Breast epithelium (tissue), 4 donors: ENCODE data around the gene HDAC8. TPM values are rescaled to one million over a fixed set of nuclear protein-coding genes. Genes with fewer than 3 reads are reported as not detected.

ENCODE experiments used
- DNase-seq, 2 donors: peaks; one replicate each; pipeline ENCODE4 v3.0.0-alpha.2; 2019; ENCODE audit warnings: low spot score in 2 of 2
- H3K27ac ChIP-seq, 2 donors: fragments of 200-600 bp; sonication (generic) in 1 of 2; one replicate each; pipeline ENCODE4 v1.5.1; 2016 to 2019; ENCODE audit warnings: mild to moderate bottlenecking in 1 of 2
- H3K27me3 ChIP-seq, 2 donors: fragments of 200-600 bp; sonication (generic) in 1 of 2; one replicate each; pipeline versions ENCODE4 v1.5.1 to v1.6.0; 2017 to 2019; ENCODE audit warnings: control low read depth in 1 of 2, mild to moderate bottlenecking in 1 of 2
- H3K36me3 ChIP-seq: fragments of 200-600 bp; one replicate; pipeline ENCODE4 v1.5.1; 2019
- H3K4me1 ChIP-seq, 2 donors: fragments of 200-600 bp; sonication (generic); one replicate each; pipeline ENCODE4 v1.5.1; 2016 to 2019; ENCODE audit warnings: control low read depth in 1 of 2
- H3K4me3 ChIP-seq, 3 donors: fragments of 200-600 bp; sonication (generic); 1 replicate in 2 of 3; 2 replicates in 1 of 3; pipeline ENCODE4 v1.5.1; 2016 to 2019; ENCODE audit warnings: mild to moderate bottlenecking in 3 of 3, moderate library complexity in 2 of 3
- H3K9me3 ChIP-seq, 2 donors: fragments of 200-600 bp; sonication (generic) in 1 of 2; one replicate each; pipeline ENCODE4 v1.5.1; 2016 to 2019; ENCODE audit warnings: control low read depth in 1 of 2
- CTCF ChIP-seq, 3 donors: fragments of 450-650 bp; IDR thresholded peaks; one replicate each; pipeline ENCODE4 v1.5.1; 2016 to 2017; ENCODE audit warnings: antibody characterized with exemption in 3 of 3, mild to moderate bottlenecking in 3 of 3, moderate library complexity in 3 of 3
- POLR2A ChIP-seq: fragments of 450-650 bp; IDR thresholded peaks from one replicate; pipeline ENCODE4 v1.6.1; 2016; ENCODE audit warnings: antibody characterized with exemption, mild to moderate bottlenecking, moderate library complexity
- POLR2AphosphoS5 ChIP-seq, 3 donors: sonication (generic); formaldehyde crosslinking; IDR thresholded peaks; one replicate each; pipeline ENCODE4 v1.6.1; 2017; ENCODE audit warnings: antibody characterized with exemption in 3 of 3
- intact Hi-C: fragments of 100-400 bp; cut with DNase I; formaldehyde crosslinking; loops from one replicate; pipeline ENCODE4 v1.15.1; 2023; ENCODE audit warnings: low total_unique reads
- total RNA-seq, 3 donors: library from RNA; depleted of rRNA; stranded (reverse); fragments of >200 nt; gene quantifications; one replicate each; pipeline ENCODE4 v1.1.0, GENCODE V29; 2016

Gene HDAC8
- total RNA-seq, 3 donors from 2014 or later: 29.1 to 62.6 (median 51.5) TPM

- Histone ChIP-seq H3K4me1 (no peaks in the 10 kb centered on the region), H3K27ac (no peak overlapping the region)
Measured at GRCh38 chrX:72358313-72358712, 214.3 kb downstream of the HDAC8 start.

GRCh38 chrX:72352786-72353185 is 219.9 kb downstream of the HDAC8 start:
- intact Hi-C loops: no loop called here
- no peak for TF ChIP-seq CTCF (IDR thresholded peaks at IDR 0.05)
- no peak for TF ChIP-seq POLR2AphosphoS5 (IDR thresholded peaks at IDR 0.05)

More at GRCh38 chrX:72358313-72358712, 214.3 kb downstream of the HDAC8 start:
- intact Hi-C loops: no loop called here
- DNase-seq: no peak
- TF ChIP-seq POLR2A (no peak), POLR2AphosphoS5 (IDR thresholded peaks at IDR 0.05) (no peak), CTCF (IDR thresholded peaks at IDR 0.05) (no peak)
- no peak overlapping the region for H3K4me3 ChIP-seq
- no peaks in the 10 kb centered on the region for H3K9me3 ChIP-seq
- no peaks in the 10 kb centered on the region for H3K36me3 ChIP-seq
- H3K27me3 ChIP-seq: peaks cover 0 to 57% of the 10 kb centered on the region in 2 donors

DNA sequence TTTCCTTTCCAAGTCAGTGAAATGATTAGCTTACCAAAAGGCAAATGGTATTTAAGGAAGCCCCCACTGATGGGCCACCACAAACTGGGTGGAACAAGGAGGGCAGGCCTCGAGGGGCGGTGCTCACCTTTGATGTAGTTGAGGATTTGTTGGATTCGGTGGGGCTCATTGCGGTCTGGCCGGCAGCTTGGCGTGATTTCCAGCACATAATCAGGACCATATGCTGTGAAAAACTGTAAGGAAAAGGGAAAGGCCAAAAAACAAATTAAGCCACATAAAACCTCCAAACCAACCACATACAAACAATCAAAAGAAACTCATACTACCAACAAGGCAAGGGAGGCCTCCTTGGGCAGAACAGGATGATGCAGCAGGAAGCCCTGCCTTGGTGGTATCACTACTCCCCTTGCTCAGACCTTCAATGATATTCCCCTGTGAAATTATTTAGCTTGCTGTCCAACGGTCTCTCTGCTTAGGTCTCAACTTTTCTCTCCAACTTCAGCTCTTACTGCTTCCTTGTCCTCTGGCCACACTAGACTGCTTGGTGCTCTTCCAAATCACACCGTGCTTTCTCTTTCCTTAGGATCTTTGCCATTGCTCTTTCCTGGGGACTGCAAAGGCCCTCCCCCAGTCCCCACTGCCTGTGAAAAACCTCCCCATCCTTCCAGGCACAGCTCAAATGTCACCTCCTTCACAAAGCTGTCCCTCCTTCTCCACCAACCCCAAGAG is 220.9 kb downstream of the HDAC8 start:
- Histone ChIP-seq H3K4me1 (peaks cover 0 to 4% of the 10 kb centered on the region in 2 donors), H3K9me3 (no peaks in the 10 kb centered on the region), H3K27ac (no peak overlapping the region), H3K4me3 (no peak overlapping the region), H3K36me3 (no peaks in the 10 kb centered on the region), H3K27me3 (peaks cover 0 to 81% of the 10 kb centered on the region in 2 donors)
- TF ChIP-seq POLR2A (no peak), CTCF (IDR thresholded peaks at IDR 0.05) (no peak), POLR2AphosphoS5 (IDR thresholded peaks at IDR 0.05) (no peak)
- intact Hi-C loops: no loop called here
- no peak for DNase-seq

More at GRCh38 chrX:72352786-72353185, 219.9 kb downstream of the HDAC8 start:
- H3K4me1 ChIP-seq: peaks cover 0 to 4% of the 10 kb centered on the region in 2 donors
- no peaks in the 10 kb centered on the region for H3K9me3 ChIP-seq
- no peak overlapping the region for H3K4me3 ChIP-seq
- no peaks in the 10 kb centered on the region for H3K36me3 ChIP-seq
- peaks cover 0 to 80% of the 10 kb centered on the region in 2 donors for H3K27me3 ChIP-seq
- H3K27ac ChIP-seq: no peak overlapping the region
- no peak for DNase-seq

DNA sequence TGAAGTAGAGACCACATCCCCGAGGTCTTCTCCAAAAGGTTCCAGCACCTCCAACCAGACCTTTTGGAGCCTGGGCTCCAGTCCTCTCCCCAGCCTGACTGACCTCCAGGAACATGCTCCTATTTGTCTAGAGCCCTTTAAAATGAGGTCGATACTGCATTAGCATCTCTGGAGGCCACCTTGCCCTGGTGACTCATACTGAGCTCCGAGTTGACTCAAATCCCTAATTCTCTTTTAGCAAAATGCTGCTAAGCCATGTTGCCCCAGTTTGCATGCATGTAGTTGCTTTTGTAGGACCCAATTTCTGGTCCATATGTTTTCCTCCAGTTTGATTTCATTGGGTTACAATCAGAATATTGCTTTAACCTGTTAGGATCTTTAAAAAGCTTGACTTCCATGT is 223.5 kb downstream of the HDAC8 start:
- DNase-seq: no peak
- no peaks in the 10 kb centered on the region for H3K9me3 ChIP-seq
- TF ChIP-seq CTCF (IDR thresholded peaks at IDR 0.05): no peak
- TF ChIP-seq POLR2AphosphoS5 (IDR thresholded peaks at IDR 0.05): no peak
- TF ChIP-seq POLR2A: no peak
- no peak overlapping the region for H3K27ac ChIP-seq
- peaks cover 0 to 73% of the 10 kb centered on the region in 2 donors for H3K27me3 ChIP-seq
- peaks cover 0 to 4% of the 10 kb centered on the region in 2 donors for H3K4me1 ChIP-seq
- intact Hi-C loops: no loop called here
- no peak overlapping the region for H3K4me3 ChIP-seq
- H3K36me3 ChIP-seq: no peaks in the 10 kb centered on the region

DNA sequence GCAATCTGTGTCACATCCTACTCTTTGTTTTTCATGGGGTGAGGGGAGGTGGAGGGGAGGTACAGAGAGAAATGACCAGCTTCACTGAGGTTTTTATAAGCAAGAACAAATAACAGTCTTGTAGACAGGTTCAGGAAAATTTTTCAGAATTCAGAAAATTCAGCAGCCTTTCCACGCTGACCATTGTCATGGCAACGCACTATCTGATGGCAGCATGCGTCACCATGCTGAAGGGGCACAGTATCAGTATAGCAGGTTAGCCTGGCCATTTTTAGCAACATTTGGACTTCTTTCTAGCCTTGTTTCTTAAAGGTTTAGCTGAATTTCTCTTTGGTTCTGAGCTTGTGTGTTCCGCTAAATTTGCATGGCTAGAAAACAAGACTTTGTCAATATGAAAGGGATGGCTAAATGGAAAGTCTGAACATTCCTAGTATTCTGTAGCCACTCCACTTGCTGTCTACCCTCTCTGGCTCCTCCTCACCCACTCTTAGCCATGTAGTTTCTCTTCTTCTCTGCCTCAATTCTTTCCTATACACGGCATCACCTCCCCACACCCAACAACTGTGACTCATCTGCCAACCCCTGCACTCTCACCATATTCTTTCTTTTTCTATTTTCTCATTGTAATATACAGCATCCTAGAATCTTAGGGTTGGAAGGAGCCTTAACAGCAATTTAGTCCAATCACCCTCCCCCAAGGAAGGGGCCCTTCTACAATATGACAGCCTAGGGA is 224.2 kb downstream of the HDAC8 start:
- peaks cover 0 to 4% of the 10 kb centered on the region in 2 donors for H3K4me1 ChIP-seq
- no peak for TF ChIP-seq POLR2AphosphoS5 (IDR thresholded peaks at IDR 0.05)
- TF ChIP-seq CTCF (IDR thresholded peaks at IDR 0.05): no peak
- no peak for TF ChIP-seq POLR2A
- no peak for DNase-seq
- peaks cover 0 to 66% of the 10 kb centered on the region in 2 donors for H3K27me3 ChIP-seq
- intact Hi-C loops: no loop called here
- no peaks in the 10 kb centered on the region for H3K36me3 ChIP-seq
- H3K27ac ChIP-seq: no peak overlapping the region
- H3K9me3 ChIP-seq: no peaks in the 10 kb centered on the region
- no peak overlapping the region for H3K4me3 ChIP-seq
